DND-41 (cell line): ENCODE data around the gene PGK1.
"Not testable (repeated sequence)": the region's sequence is repeated elsewhere in the genome, so short reads cannot be mapped to it uniquely, and the experiment has no call there.

Experiments used
- ATAC-seq: fragments of 200-7000 bp; cut with Tn5 transposase; 3 replicates; pipeline ENCODE4 v1.9.1; 2021; ENCODE audit warnings: low read depth; ENCODE audit not compliant: insufficient read depth
- DNase-seq: peaks from one replicate; pipeline ENCODE4 v3.0.0-alpha.2; 2020
- H2AFZ ChIP-seq: 2 replicates; pipeline ENCODE4 v1.6.0; 2012; ENCODE audit warnings: low read depth, low read length
- H3K27ac ChIP-seq: 2 replicates; pipeline ENCODE4 v1.5.1; 2012; ENCODE audit warnings: low read length, inconsistent platforms
- H3K27me3 ChIP-seq: fragments of 200-600 bp; sonication (generic); 2 replicates; pipeline ENCODE4 v1.6.0; 2012; ENCODE audit warnings: low read length, mild to moderate bottlenecking, inconsistent platforms; ENCODE audit not compliant: insufficient read depth, poor library complexity
- H3K36me3 ChIP-seq: 2 replicates; pipeline ENCODE4 v1.5.1; 2012; ENCODE audit warnings: low read length, inconsistent platforms; ENCODE audit not compliant: insufficient read depth
- H3K4me1 ChIP-seq: 2 replicates; pipeline ENCODE4 v1.5.1; 2012; ENCODE audit warnings: mild to moderate bottlenecking, low read length; ENCODE audit not compliant: insufficient read depth
- H3K4me2 ChIP-seq: 2 replicates; pipeline ENCODE4 v1.6.0; 2012; ENCODE audit warnings: mild to moderate bottlenecking, moderate library complexity, low read length, inconsistent platforms; ENCODE audit not compliant: insufficient read depth
- H3K4me3 ChIP-seq, 2 experiments: fragments of 200-600 bp in 1 of 2; shearing (Covaris generic) in 1 of 2; 2 replicates each; pipeline ENCODE4 v1.5.1; 2012 to 2016; ENCODE audit warnings: inconsistent platforms in 2 of 2, low read length in 2 of 2, mild to moderate bottlenecking in 2 of 2, low read depth in 1 of 2, moderate library complexity in 1 of 2
- H3K79me2 ChIP-seq: 2 replicates; pipeline ENCODE4 v1.6.0; 2012; ENCODE audit warnings: low read length, inconsistent platforms; ENCODE audit not compliant: insufficient read depth
- H3K9ac ChIP-seq: 2 replicates; pipeline ENCODE4 v1.6.0; 2012; ENCODE audit warnings: low read depth, mild to moderate bottlenecking, inconsistent platforms, low read length, moderate library complexity
- H3K9me3 ChIP-seq: 2 replicates; pipeline ENCODE4 v1.5.1; 2012; ENCODE audit warnings: low read length, moderate library complexity, mild to moderate bottlenecking, inconsistent platforms; ENCODE audit not compliant: insufficient read depth, severe bottlenecking
- H4K20me1 ChIP-seq: 2 replicates; pipeline ENCODE4 v1.6.0; 2012; ENCODE audit warnings: low read length; ENCODE audit not compliant: insufficient read depth
- EZH2 ChIP-seq: IDR thresholded peaks from 3 replicates; pipeline ENCODE4 v1.6.1; 2012; ENCODE audit warnings: borderline replicate concordance, low read depth, mild to moderate bottlenecking, moderate library complexity, low read length, inconsistent platforms; ENCODE audit not compliant: severe bottlenecking
- TF ChIP-seq, protein P1 (sequence below): IDR thresholded peaks from 2 replicates; pipeline ENCODE4 v1.5.1; 2012; ENCODE audit warnings: borderline replicate concordance, low read length, moderate library complexity, mild to moderate bottlenecking; ENCODE audit not compliant: poor library complexity, severe bottlenecking; ENCODE audit errors: extremely low read depth

The PGK1 gene

GRCh38 chrX:78066110-78066509 is 37.9 kb upstream of the PGK1 start:
- no peak for ATAC-seq
- Histone ChIP-seq H3K4me2 (no peak overlapping the region), H3K79me2 (no peaks in the 10 kb centered on the region), H3K9me3 (no peaks in the 10 kb centered on the region), H3K4me3 (no peak overlapping the region), H3K27ac (no peak overlapping the region), H4K20me1 (no peaks in the 10 kb centered on the region), H3K4me1 (no peaks in the 10 kb centered on the region), H2AFZ (no peak overlapping the region), H3K36me3 (no peaks in the 10 kb centered on the region), H3K9ac (no peak overlapping the region), H3K27me3 (no peaks in the 10 kb centered on the region)
- TF ChIP-seq, protein P1, sequence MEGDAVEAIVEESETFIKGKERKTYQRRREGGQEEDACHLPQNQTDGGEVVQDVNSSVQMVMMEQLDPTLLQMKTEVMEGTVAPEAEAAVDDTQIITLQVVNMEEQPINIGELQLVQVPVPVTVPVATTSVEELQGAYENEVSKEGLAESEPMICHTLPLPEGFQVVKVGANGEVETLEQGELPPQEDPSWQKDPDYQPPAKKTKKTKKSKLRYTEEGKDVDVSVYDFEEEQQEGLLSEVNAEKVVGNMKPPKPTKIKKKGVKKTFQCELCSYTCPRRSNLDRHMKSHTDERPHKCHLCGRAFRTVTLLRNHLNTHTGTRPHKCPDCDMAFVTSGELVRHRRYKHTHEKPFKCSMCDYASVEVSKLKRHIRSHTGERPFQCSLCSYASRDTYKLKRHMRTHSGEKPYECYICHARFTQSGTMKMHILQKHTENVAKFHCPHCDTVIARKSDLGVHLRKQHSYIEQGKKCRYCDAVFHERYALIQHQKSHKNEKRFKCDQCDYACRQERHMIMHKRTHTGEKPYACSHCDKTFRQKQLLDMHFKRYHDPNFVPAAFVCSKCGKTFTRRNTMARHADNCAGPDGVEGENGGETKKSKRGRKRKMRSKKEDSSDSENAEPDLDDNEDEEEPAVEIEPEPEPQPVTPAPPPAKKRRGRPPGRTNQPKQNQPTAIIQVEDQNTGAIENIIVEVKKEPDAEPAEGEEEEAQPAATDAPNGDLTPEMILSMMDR = no peak
- TF ChIP-seq EZH2 = no peak
- DNase-seq = no peak

DNA sequence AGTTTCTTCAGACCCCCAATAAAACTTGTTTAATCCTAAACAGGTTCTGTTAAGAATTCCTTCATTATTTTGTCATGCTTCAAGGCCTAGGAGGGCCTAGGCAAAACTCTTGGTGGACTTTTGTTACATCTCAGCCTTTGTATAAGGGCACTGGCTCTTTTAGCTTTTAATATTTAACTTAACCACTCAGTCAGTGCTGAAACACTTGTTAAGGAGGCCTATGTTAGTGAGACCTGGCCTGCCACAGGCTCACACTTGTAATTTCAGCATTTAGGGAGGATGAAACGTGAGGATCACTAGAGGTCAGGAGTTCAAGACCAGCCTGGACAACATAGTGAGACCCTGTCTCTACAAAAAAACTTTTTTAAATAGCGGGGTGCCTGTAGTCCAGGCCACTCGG is 32.7 kb upstream of the PGK1 start:
- H2AFZ ChIP-seq = no peak overlapping the region
- TF ChIP-seq, protein P1 = no peak
- no peak for TF ChIP-seq EZH2
- no peak overlapping the region for H3K27ac ChIP-seq
- ATAC-seq (no peak), DNase-seq (no peak)
- H3K36me3 ChIP-seq = no peaks in the 10 kb centered on the region
- H3K79me2 ChIP-seq = no peaks in the 10 kb centered on the region
- no peak overlapping the region for H3K4me3 ChIP-seq
- no peaks in the 10 kb centered on the region for H3K9me3 ChIP-seq
- no peaks in the 10 kb centered on the region for H3K27me3 ChIP-seq
- H3K9ac ChIP-seq = no peak overlapping the region
- no peaks in the 10 kb centered on the region for H4K20me1 ChIP-seq
- H3K4me2 ChIP-seq = no peak overlapping the region
- H3K4me1 ChIP-seq = peaks cover 4% of the 10 kb centered on the region; the same call in 1 of the 2 replicates

GRCh38 chrX:78073147-78074077 is 30.6 kb upstream of the PGK1 start:
- not testable (repeated sequence) for H4K20me1 ChIP-seq, H3K4me1 ChIP-seq, H3K4me2 ChIP-seq, H3K27ac ChIP-seq, H3K4me3 ChIP-seq, H3K27me3 ChIP-seq, H3K36me3 ChIP-seq, H3K9ac ChIP-seq, H2AFZ ChIP-seq, H3K79me2 ChIP-seq, H3K9me3 ChIP-seq
- peak; percentile 88 for ATAC-seq
- DNase-seq = peak; percentile 67

- Histone ChIP-seq H3K4me1 (peaks cover 4% of the 10 kb centered on the region; the same call in 1 of the 2 replicates), H3K79me2 (no peaks in the 10 kb centered on the region), H3K36me3 (no peaks in the 10 kb centered on the region), H3K27ac (no peak overlapping the region), H3K4me2 (no peak overlapping the region), H2AFZ (no peak overlapping the region), H3K9ac (no peak overlapping the region), H3K27me3 (no peaks in the 10 kb centered on the region), H4K20me1 (no peaks in the 10 kb centered on the region), H3K4me3 (no peak overlapping the region), H3K9me3 (no peaks in the 10 kb centered on the region)
- DNase-seq (no peak), ATAC-seq (no peak)
- no peak for TF ChIP-seq EZH2
- TF ChIP-seq, protein P1 = no peak
Observed at GRCh38 chrX:78074088-78074487, 30.0 kb upstream of the PGK1 start.
